Epithelial cell of alveolus of lung (primary cell): Measurements from ENCODE around the gene KCTD16. TPM values are rescaled to one million over a fixed set of nuclear protein-coding genes. Genes with fewer than 3 reads are reported as not detected.

ENCODE experiments used
- total RNA-seq: library from RNA; depleted of rRNA; stranded (reverse); fragments of >200 nt; gene quantifications from 2 replicates; pipeline ENCODE4 v1.2.1, GENCODE V29; 2015

Gene KCTD16
- 0.40 and 1.7 TPM in 2 replicates for total RNA-seq

DNA sequence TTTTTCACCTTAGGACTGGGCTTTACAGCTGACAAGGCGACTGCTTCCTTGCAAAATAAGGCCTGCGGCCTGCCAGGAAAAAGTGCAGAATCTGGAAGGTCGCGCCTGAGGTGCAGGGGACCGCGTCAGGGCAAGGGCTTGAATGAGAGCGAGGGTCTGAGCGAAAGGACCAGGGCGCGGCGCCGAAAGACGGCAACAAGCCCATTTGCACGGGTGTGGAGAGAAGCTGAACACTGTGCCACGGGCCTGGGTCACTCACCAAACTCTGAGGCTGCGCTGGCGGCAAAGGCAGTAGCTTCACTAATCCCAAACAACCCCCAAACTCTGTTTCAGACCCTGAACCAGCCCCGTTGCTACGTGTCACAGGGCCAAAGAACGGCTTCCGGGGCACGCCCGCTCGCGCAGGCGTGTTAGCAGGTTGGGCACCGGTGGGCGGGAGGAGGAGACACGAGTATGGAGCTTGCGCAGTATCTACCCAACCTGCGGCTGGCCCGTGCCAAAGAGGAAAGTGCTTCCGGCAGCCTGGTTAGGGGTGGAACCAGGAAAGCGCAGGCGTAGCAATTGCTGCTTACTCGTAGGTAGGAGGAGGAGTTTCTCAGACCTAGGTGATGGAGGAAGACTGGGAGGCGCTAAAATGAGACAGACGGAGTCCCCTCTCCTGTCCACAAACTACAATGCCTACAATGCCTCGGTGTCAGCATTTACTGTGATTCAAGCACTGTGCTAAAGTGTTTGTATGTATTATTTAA is at the start of gene KCTD16, which contains the start of gene YIPF5:
Gene KCTD16, plus strand, starts transcription at position 598 of the 749 bp plus-strand sequence.
Gene YIPF5, minus strand, starts transcription at position 384 of the 749 bp plus-strand sequence. CDS start 704 bp downstream, outside the sequence.

Other genes starting within 250 kb of the KCTD16 start
- gene YIPF5, start 214 bp upstream of the KCTD16 start, total RNA-seq = 55.6 and 107 TPM in 2 replicates